ENCODE data around the gene ZFR2. TPM values are rescaled to one million over a fixed set of nuclear protein-coding genes. Genes with fewer than 3 reads are reported as not detected.
"Not testable (repeated sequence)": the region's sequence is repeated elsewhere in the genome, so short reads cannot be mapped to it uniquely, and the experiment has no call there.

ZFR2 gene
- total RNA-seq, 2 donors from 2014 or later = 10.2 TPM; not detected in 1

GRCh38 chr19:3769494-3769893 lies 99.3 kb downstream of the ZFR2 start:
- no peak for DNase-seq (ENCODE audit: low spot score)
- Histone ChIP-seq H3K27ac (no peak overlapping the region), H3K4me1 (replicated peaks) (no peaks in the 10 kb centered on the region), H3K4me3 (no peak overlapping the region), H3K9me3 (no peaks in the 10 kb centered on the region), H3K27me3 (replicated peaks; ENCODE audit: insufficient read depth) (no peaks in the 10 kb centered on the region), H3K36me3 (peaks cover 0 to 7% of the 10 kb centered on the region in 2 donors)
- TF ChIP-seq POLR2AphosphoS5 (IDR thresholded peaks at IDR 0.05) = no peak
- TF ChIP-seq POLR2A (IDR thresholded peaks at IDR 0.05) = no peak
- TF ChIP-seq CTCF (IDR thresholded peaks at IDR 0.05) = no peak
- 76% methylated on average over 17 of the region's 17 CpGs for WGBS
- intact Hi-C loops (cut with DNase I) = no loop called here

- no peaks in the 10 kb centered on the region for H3K4me1 ChIP-seq (replicated peaks)
- peaks cover 0 to 7% of the 10 kb centered on the region in 2 donors for H3K36me3 ChIP-seq
- 87% methylated on average over 7 of the region's 7 CpGs for WGBS
- intact Hi-C loops (cut with DNase I) = no loop called here
- H3K4me3 ChIP-seq = no peak overlapping the region
- TF ChIP-seq POLR2AphosphoS5 (IDR thresholded peaks at IDR 0.05) = no peak
- no peak for TF ChIP-seq POLR2A (IDR thresholded peaks at IDR 0.05)
- no peak for DNase-seq (ENCODE audit: low spot score)
- H3K27me3 ChIP-seq (replicated peaks; ENCODE audit: insufficient read depth) = no peaks in the 10 kb centered on the region
- no peak overlapping the region for H3K27ac ChIP-seq
- no peaks in the 10 kb centered on the region for H3K9me3 ChIP-seq
These were observed 100.1 kb downstream of the ZFR2 start for GRCh38 chr19:3768748-3769099.

GRCh38 chr19:3768015-3768747 lies 100.7 kb downstream of the ZFR2 start:
- Histone ChIP-seq H3K9me3 (no peaks in the 10 kb centered on the region), H3K4me3 (no peak overlapping the region), H3K4me1 (replicated peaks) (no peaks in the 10 kb centered on the region), H3K27me3 (replicated peaks; ENCODE audit: insufficient read depth) (no peaks in the 10 kb centered on the region), H3K27ac (no peak overlapping the region), H3K36me3 (peaks cover 0 to 7% of the 10 kb centered on the region in 2 donors)
- WGBS = 90% methylated on average over 25 of the region's 25 CpGs
- no peak for DNase-seq (ENCODE audit: low spot score)
- intact Hi-C loops (cut with DNase I) = no loop called here
- no peak for TF ChIP-seq POLR2AphosphoS5 (IDR thresholded peaks at IDR 0.05)
- TF ChIP-seq CTCF (IDR thresholded peaks at IDR 0.05) = no peak
- TF ChIP-seq POLR2A (IDR thresholded peaks at IDR 0.05) = no peak

- WGBS = 93% methylated on average over 22 of the region's 23 CpGs
- Histone ChIP-seq H3K27me3 (replicated peaks; ENCODE audit: insufficient read depth) (no peaks in the 10 kb centered on the region), H3K36me3 (peaks cover 0 to 7% of the 10 kb centered on the region in 2 donors), H3K4me1 (replicated peaks) (no peaks in the 10 kb centered on the region), H3K9me3 (no peaks in the 10 kb centered on the region), H3K27ac (no peak overlapping the region), H3K4me3 (no peak overlapping the region)
- no peak for DNase-seq (ENCODE audit: low spot score)
- intact Hi-C loops (cut with DNase I) = no loop called here
- TF ChIP-seq CTCF (IDR thresholded peaks at IDR 0.05) (no peak), POLR2AphosphoS5 (IDR thresholded peaks at IDR 0.05) (no peak), POLR2A (IDR thresholded peaks at IDR 0.05) (no peak)
These were observed 101.8 kb downstream of the ZFR2 start for GRCh38 chr19:3767050-3767449.

- WGBS = 86% methylated on average over 7 of the region's 7 CpGs
- Histone ChIP-seq H3K4me3 (no peak overlapping the region), H3K27me3 (replicated peaks; ENCODE audit: insufficient read depth) (no peaks in the 10 kb centered on the region), H3K4me1 (replicated peaks) (no peaks in the 10 kb centered on the region), H3K27ac (no peak overlapping the region), H3K9me3 (no peaks in the 10 kb centered on the region), H3K36me3 (peaks cover 0 to 7% of the 10 kb centered on the region in 2 donors)
- DNase-seq (ENCODE audit: low spot score) = no peak
- intact Hi-C loops (cut with DNase I) = no loop called here
- no peak for TF ChIP-seq CTCF (IDR thresholded peaks at IDR 0.05)
- no peak for TF ChIP-seq POLR2A (IDR thresholded peaks at IDR 0.05)
These were observed 102.3 kb downstream of the ZFR2 start for GRCh38 chr19:3766520-3766919.

GRCh38 chr19:3765757-3766156 lies 103.1 kb downstream of the ZFR2 start:
- H3K27me3 ChIP-seq (replicated peaks; ENCODE audit: insufficient read depth); H3K9me3 ChIP-seq; H3K36me3 ChIP-seq; H3K27ac ChIP-seq; intact Hi-C loops (cut with DNase I); H3K4me3 ChIP-seq; DNase-seq (ENCODE audit: low spot score); H3K4me1 ChIP-seq (replicated peaks): not testable (repeated sequence)
- 92% methylated on average over 5 of the region's 5 CpGs for WGBS
